HUES6 (cell line): ENCODE measurements around the gene DUS2.
A peak's percentile ranks its signal among the peaks of the same experiment; 100 is the strongest.

Experiments used
- H3K27ac ChIP-seq: 2 replicates; pipeline ENCODE4 v1.7.0; 2013; ENCODE audit warnings: low read depth, mild to moderate bottlenecking, low read length, inconsistent platforms
- H3K27me3 ChIP-seq: 2 replicates; pipeline ENCODE4 v1.6.1; 2013; ENCODE audit warnings: low read length; ENCODE audit not compliant: control insufficient read depth, insufficient read depth
- H3K36me3 ChIP-seq: 2 replicates; pipeline ENCODE4 v1.6.1; 2013; ENCODE audit warnings: low read length; ENCODE audit not compliant: control insufficient read depth, insufficient read depth
- H3K4me1 ChIP-seq: 2 replicates; pipeline ENCODE4 v1.6.1; 2013; ENCODE audit warnings: low read length; ENCODE audit not compliant: control insufficient read depth, insufficient read depth
- H3K4me3 ChIP-seq: 2 replicates; pipeline ENCODE4 v1.5.1; 2013; ENCODE audit warnings: low read depth, low read length
- H3K9ac ChIP-seq: one replicate; pipeline ENCODE4 v1.6.1; 2013; ENCODE audit warnings: mild to moderate bottlenecking, low read length
- H3K9me3 ChIP-seq: 2 replicates; pipeline ENCODE4 v1.6.1; 2013; ENCODE audit warnings: low read depth, low read length; ENCODE audit not compliant: control insufficient read depth, insufficient read depth

Gene DUS2

DNA sequence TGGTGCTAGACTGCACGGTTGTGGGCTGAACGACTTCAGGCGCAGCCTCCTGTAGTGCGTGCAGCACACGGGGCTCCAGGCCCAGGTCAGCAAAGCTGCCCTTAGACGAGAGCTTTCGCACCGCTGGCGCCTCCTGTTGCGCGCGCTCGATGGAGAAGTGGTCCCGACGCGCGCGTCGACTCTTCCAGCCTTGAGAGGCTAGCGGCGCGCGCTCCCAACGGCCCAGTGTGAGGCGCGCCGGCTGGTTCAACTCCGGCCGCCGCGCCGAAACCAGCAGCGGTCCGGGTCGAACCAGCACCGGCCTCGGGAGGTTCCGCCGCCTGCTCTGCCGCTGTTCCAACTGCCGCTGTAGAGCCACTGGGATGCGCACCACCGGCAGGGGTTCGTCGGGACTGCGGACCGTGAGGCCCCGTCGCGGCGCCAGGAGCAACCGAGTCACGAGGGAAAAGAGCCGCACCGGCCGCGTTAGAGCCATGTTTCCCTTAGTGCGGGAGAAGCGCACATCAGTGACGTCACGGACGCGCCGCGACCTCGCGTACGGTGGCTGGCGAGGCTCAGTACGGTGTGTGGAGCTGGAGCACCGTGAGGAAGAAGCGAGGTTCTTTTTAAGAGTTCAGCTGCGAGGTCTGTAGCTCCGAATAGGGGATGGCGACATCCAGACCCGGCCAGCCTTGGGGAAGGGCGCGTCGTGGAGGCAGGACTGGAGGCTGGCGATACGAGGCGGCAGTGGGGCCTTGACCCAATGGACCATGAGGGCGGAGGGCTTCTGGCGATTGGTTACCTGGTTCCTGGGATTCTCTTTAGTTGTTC lies at the start of gene DUS2, which contains the start of gene DDX28:
Gene DUS2 (plus strand): TSS at position 557 of the 810 bp plus-strand sequence. CDS start 14,740 bp downstream, outside the sequence.
Gene DDX28 (minus strand): TSS at position 505 of the 810 bp plus-strand sequence. CDS start 30 bp downstream, at position 475.
- H3K27me3 ChIP-seq: no peaks in the 10 kb centered on the region
- no peaks in the 10 kb centered on the region for H3K4me1 ChIP-seq
- peak within 1 kb of the TSS; percentile 87 for H3K4me3 ChIP-seq
- H3K9me3 ChIP-seq: no peaks in the 10 kb centered on the region
- peak within 1 kb of the TSS; percentile 84 for H3K9ac ChIP-seq
- H3K36me3 ChIP-seq: peaks cover 24% of the 10 kb centered on the region
- H3K27ac ChIP-seq: peak within 1 kb of the TSS; percentile 92

- Histone ChIP-seq H3K36me3 (no peaks in the 10 kb centered on the region), H3K9me3 (no peaks in the 10 kb centered on the region), H3K27me3 (peaks cover 4% of the 10 kb centered on the region; the same call in 1 of the 2 replicates), H3K4me1 (no peaks in the 10 kb centered on the region), H3K4me3 (no peak overlapping the region), H3K9ac (no peak overlapping the region), H3K27ac (no peak overlapping the region)
Observed at GRCh38 chr16:67975321-67976105, 47.6 kb upstream of the DUS2 start.

GRCh38 chr16:67976205-67976604 lies 46.9 kb upstream of the DUS2 start:
- Histone ChIP-seq H3K27ac (no peak overlapping the region), H3K4me3 (no peak overlapping the region), H3K36me3 (no peaks in the 10 kb centered on the region), H3K4me1 (no peaks in the 10 kb centered on the region), H3K9ac (no peak overlapping the region), H3K9me3 (no peaks in the 10 kb centered on the region), H3K27me3 (peaks cover 4% of the 10 kb centered on the region; the same call in 1 of the 2 replicates)

GRCh38 chr16:67977005-67977404 lies 46.1 kb upstream of the DUS2 start:
- H3K27me3 ChIP-seq: peaks cover 4% of the 10 kb centered on the region; the same call in 1 of the 2 replicates
- no peak overlapping the region for H3K4me3 ChIP-seq
- no peak overlapping the region for H3K9ac ChIP-seq
- H3K9me3 ChIP-seq: no peaks in the 10 kb centered on the region
- no peaks in the 10 kb centered on the region for H3K4me1 ChIP-seq
- no peaks in the 10 kb centered on the region for H3K36me3 ChIP-seq
- H3K27ac ChIP-seq: no peak overlapping the region

GRCh38 chr16:67977469-67978227 lies 45.4 kb upstream of the DUS2 start:
- Histone ChIP-seq H3K9me3 (no peaks in the 10 kb centered on the region), H3K36me3 (no peaks in the 10 kb centered on the region), H3K4me3 (no peak overlapping the region), H3K4me1 (no peaks in the 10 kb centered on the region), H3K27me3 (peaks cover 4% of the 10 kb centered on the region; the same call in 1 of the 2 replicates), H3K9ac (no peak overlapping the region), H3K27ac (no peak overlapping the region)

DNA sequence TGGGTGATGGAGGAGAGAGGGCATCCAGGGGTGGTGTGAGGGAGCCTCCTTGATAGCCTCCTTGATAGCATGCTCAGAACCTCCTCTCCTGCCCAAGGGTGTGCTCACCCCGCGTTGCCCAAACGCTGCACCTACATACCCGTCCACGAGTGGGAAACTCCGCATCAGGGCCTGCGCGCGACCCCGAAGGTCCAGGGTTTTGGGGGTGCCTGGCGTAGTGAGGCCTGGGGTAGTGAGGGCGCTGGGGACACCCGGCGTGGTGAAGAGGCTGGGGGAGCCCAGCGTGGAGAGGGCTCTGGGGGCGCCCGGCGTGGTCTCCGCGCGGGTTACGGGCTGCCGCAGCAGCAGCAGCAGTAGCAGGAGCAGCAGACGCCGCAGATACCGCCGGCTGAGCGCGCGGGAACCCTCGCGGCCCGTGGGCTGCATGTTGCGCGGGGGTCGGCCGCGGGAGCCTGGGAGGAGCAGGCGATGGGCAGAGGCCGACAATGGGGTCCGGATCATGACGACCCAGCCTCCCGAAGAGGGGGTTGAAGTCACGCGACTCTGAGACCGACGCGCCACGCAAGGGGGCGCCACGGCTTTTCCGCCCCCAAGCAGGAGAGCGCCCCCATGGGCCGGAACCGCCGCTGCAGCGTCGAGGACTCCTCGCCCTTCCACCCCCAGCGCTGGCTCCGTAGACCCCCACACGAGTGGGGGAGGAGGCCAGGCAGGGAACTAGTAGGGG lies 43.0 kb upstream of the DUS2 start, which contains the start of gene DPEP3:
Gene DPEP3 (minus strand): TSS at position 545 of the 724 bp plus-strand sequence. CDS start 119 bp downstream, at position 426.
- Histone ChIP-seq H3K4me1 (peaks cover 5% of the 10 kb centered on the region; the same call in 1 of the 2 replicates), H3K27me3 (peaks cover 4% of the 10 kb centered on the region; the same call in 1 of the 2 replicates), H3K9ac (no peak within 1 kb of the TSS), H3K4me3 (peak within 1 kb of the TSS; percentile 15; the same call in 1 of the 2 replicates), H3K27ac (no peak within 1 kb of the TSS), H3K36me3 (no peaks in the 10 kb centered on the region), H3K9me3 (no peaks in the 10 kb centered on the region)

GRCh38 chr16:67982011-67982696 lies 40.9 kb upstream of the DUS2 start:
- Histone ChIP-seq H3K4me1 (peaks cover 5% of the 10 kb centered on the region; the same call in 1 of the 2 replicates), H3K9me3 (no peaks in the 10 kb centered on the region), H3K27ac (no peak overlapping the region), H3K36me3 (no peaks in the 10 kb centered on the region), H3K4me3 (no peak overlapping the region), H3K27me3 (peaks cover under 1% of the 10 kb centered on the region; the same call in 1 of the 2 replicates), H3K9ac (no peak overlapping the region)

GRCh38 chr16:67986949-67987348 lies 36.1 kb upstream of the DUS2 start:
- H3K27me3 ChIP-seq: no peaks in the 10 kb centered on the region
- no peaks in the 10 kb centered on the region for H3K9me3 ChIP-seq
- no peak overlapping the region for H3K27ac ChIP-seq
- H3K36me3 ChIP-seq: no peaks in the 10 kb centered on the region
- no peak overlapping the region for H3K9ac ChIP-seq
- H3K4me1 ChIP-seq: peaks cover 5% of the 10 kb centered on the region; the same call in 1 of the 2 replicates
- H3K4me3 ChIP-seq: no peak overlapping the region

- Histone ChIP-seq H3K27ac (no peak overlapping the region), H3K9ac (no peak overlapping the region), H3K4me1 (peaks cover 5% of the 10 kb centered on the region; the same call in 1 of the 2 replicates), H3K4me3 (no peak overlapping the region), H3K36me3 (no peaks in the 10 kb centered on the region), H3K9me3 (no peaks in the 10 kb centered on the region), H3K27me3 (peaks cover 6% of the 10 kb centered on the region)
Observed at GRCh38 chr16:67987460-67988160, 35.5 kb upstream of the DUS2 start.
